HUES6 (cell line): ENCODE results near the gene PIEZO1.

ENCODE experiments used
- H3K27ac ChIP-seq: 2 replicates; pipeline ENCODE4 v1.7.0; 2013; ENCODE audit warnings: low read depth, mild to moderate bottlenecking, low read length, inconsistent platforms
- H3K27me3 ChIP-seq: 2 replicates; pipeline ENCODE4 v1.6.1; 2013; ENCODE audit warnings: low read length; ENCODE audit not compliant: control insufficient read depth, insufficient read depth
- H3K36me3 ChIP-seq: 2 replicates; pipeline ENCODE4 v1.6.1; 2013; ENCODE audit warnings: low read length; ENCODE audit not compliant: control insufficient read depth, insufficient read depth
- H3K4me1 ChIP-seq: 2 replicates; pipeline ENCODE4 v1.6.1; 2013; ENCODE audit warnings: low read length; ENCODE audit not compliant: control insufficient read depth, insufficient read depth
- H3K4me3 ChIP-seq: 2 replicates; pipeline ENCODE4 v1.5.1; 2013; ENCODE audit warnings: low read depth, low read length
- H3K9ac ChIP-seq: one replicate; pipeline ENCODE4 v1.6.1; 2013; ENCODE audit warnings: mild to moderate bottlenecking, low read length
- H3K9me3 ChIP-seq: 2 replicates; pipeline ENCODE4 v1.6.1; 2013; ENCODE audit warnings: low read depth, low read length; ENCODE audit not compliant: control insufficient read depth, insufficient read depth

PIEZO1 gene

GRCh38 chr16:88712362-88712979 is 72.5 kb downstream of the PIEZO1 start:
- no peak overlapping the region for H3K9ac ChIP-seq
- no peaks in the 10 kb centered on the region for H3K27me3 ChIP-seq
- H3K36me3 ChIP-seq: peaks cover 48% of the 10 kb centered on the region
- H3K4me1 ChIP-seq: peaks cover under 1% of the 10 kb centered on the region
- H3K27ac ChIP-seq: no peak overlapping the region
- H3K4me3 ChIP-seq: no peak overlapping the region
- H3K9me3 ChIP-seq: no peaks in the 10 kb centered on the region

- H3K4me1 ChIP-seq: peaks cover 6% of the 10 kb centered on the region
- H3K4me3 ChIP-seq: no peak overlapping the region
- no peaks in the 10 kb centered on the region for H3K9me3 ChIP-seq
- no peaks in the 10 kb centered on the region for H3K27me3 ChIP-seq
- no peak overlapping the region for H3K9ac ChIP-seq
- no peak overlapping the region for H3K27ac ChIP-seq
- peaks cover 42% of the 10 kb centered on the region for H3K36me3 ChIP-seq
These were observed 73.2 kb downstream of the PIEZO1 start for GRCh38 chr16:88711750-88712340.

GRCh38 chr16:88710556-88710955 is 74.5 kb downstream of the PIEZO1 start:
- Histone ChIP-seq H3K9me3 (no peaks in the 10 kb centered on the region), H3K9ac (peak overlapping the region; percentile 16), H3K36me3 (peaks cover 29% of the 10 kb centered on the region), H3K4me1 (peaks cover 6% of the 10 kb centered on the region), H3K27ac (no peak overlapping the region), H3K4me3 (no peak overlapping the region), H3K27me3 (no peaks in the 10 kb centered on the region)

- Histone ChIP-seq H3K9ac (peak overlapping the region; percentile 88), H3K9me3 (no peaks in the 10 kb centered on the region), H3K36me3 (peaks cover 10% of the 10 kb centered on the region; the same call in 1 of the 2 replicates), H3K4me1 (peaks cover 9% of the 10 kb centered on the region), H3K27ac (0 out of 2 replicates have a peak overlapping the region, but pooled peaks have one; percentile 42), H3K4me3 (peak overlapping the region; percentile 97), H3K27me3 (no peaks in the 10 kb centered on the region)
These were observed 77.8 kb downstream of the PIEZO1 start for GRCh38 chr16:88706965-88707826.

- no peaks in the 10 kb centered on the region for H3K9me3 ChIP-seq
- peak within 1 kb of the TSS; percentile 97 for H3K4me3 ChIP-seq
- peaks cover 10% of the 10 kb centered on the region; the same call in 1 of the 2 replicates for H3K36me3 ChIP-seq
- H3K27me3 ChIP-seq: no peaks in the 10 kb centered on the region
- peaks cover 9% of the 10 kb centered on the region for H3K4me1 ChIP-seq
- H3K9ac ChIP-seq: peak within 1 kb of the TSS; percentile 88
- H3K27ac ChIP-seq: peak within 1 kb of the TSS; percentile 42; the same call in 1 of the 2 replicates
These were observed 78.6 kb downstream of the PIEZO1 start, which contains the start of the genes CTU2 and RNF166 for GRCh38 chr16:88706229-88706964. Gene CTU2 (plus strand): TSS chr16:88706503. CDS start chr16:88706531, 28 bp downstream. Gene RNF166 (minus strand): TSS chr16:88706408. CDS start chr16:88706325, 83 bp downstream.

- H3K4me1 ChIP-seq: peaks cover 9% of the 10 kb centered on the region
- peaks cover 11% of the 10 kb centered on the region for H3K36me3 ChIP-seq
- no peaks in the 10 kb centered on the region for H3K9me3 ChIP-seq
- H3K9ac ChIP-seq: peak overlapping the region; percentile 66
- H3K27ac ChIP-seq: no peak overlapping the region
- H3K4me3 ChIP-seq: peak overlapping the region; percentile 97
- H3K27me3 ChIP-seq: no peaks in the 10 kb centered on the region
These were observed 79.2 kb downstream of the PIEZO1 start for GRCh38 chr16:88705801-88706228.

GRCh38 chr16:88705076-88705684 is 79.8 kb downstream of the PIEZO1 start:
- H3K9me3 ChIP-seq: no peaks in the 10 kb centered on the region
- H3K27ac ChIP-seq: no peak overlapping the region
- peak overlapping the region; percentile 97 for H3K4me3 ChIP-seq
- no peaks in the 10 kb centered on the region for H3K27me3 ChIP-seq
- peaks cover 9% of the 10 kb centered on the region for H3K4me1 ChIP-seq
- H3K36me3 ChIP-seq: peaks cover 17% of the 10 kb centered on the region
- H3K9ac ChIP-seq: peak overlapping the region; percentile 62

GRCh38 chr16:88703486-88704309 is 81.3 kb downstream of the PIEZO1 start:
- H3K4me3 ChIP-seq: no peak overlapping the region
- H3K9ac ChIP-seq: no peak overlapping the region
- no peaks in the 10 kb centered on the region for H3K9me3 ChIP-seq
- H3K4me1 ChIP-seq: peaks cover 9% of the 10 kb centered on the region
- H3K36me3 ChIP-seq: peaks cover 31% of the 10 kb centered on the region
- no peaks in the 10 kb centered on the region for H3K27me3 ChIP-seq
- H3K27ac ChIP-seq: no peak overlapping the region; the same call in 1 of the 2 replicates

- no peak overlapping the region for H3K9ac ChIP-seq
- no peaks in the 10 kb centered on the region for H3K9me3 ChIP-seq
- H3K27ac ChIP-seq: no peak overlapping the region
- H3K36me3 ChIP-seq: peaks cover 36% of the 10 kb centered on the region
- no peak overlapping the region for H3K4me3 ChIP-seq
- no peaks in the 10 kb centered on the region for H3K27me3 ChIP-seq
- H3K4me1 ChIP-seq: peaks cover 9% of the 10 kb centered on the region
These were observed 82.4 kb downstream of the PIEZO1 start for GRCh38 chr16:88702371-88703210.
